Measurements from ENCODE around the gene ANKRD39.

The ANKRD39 gene

GRCh38 chr2:96853321-96853720 lies 4.5 kb downstream of the ANKRD39 start:
- DNase-seq, result no peak

- no peak for DNase-seq
These were observed 5.1 kb downstream of the ANKRD39 start for GRCh38 chr2:96852667-96853066.

DNA sequence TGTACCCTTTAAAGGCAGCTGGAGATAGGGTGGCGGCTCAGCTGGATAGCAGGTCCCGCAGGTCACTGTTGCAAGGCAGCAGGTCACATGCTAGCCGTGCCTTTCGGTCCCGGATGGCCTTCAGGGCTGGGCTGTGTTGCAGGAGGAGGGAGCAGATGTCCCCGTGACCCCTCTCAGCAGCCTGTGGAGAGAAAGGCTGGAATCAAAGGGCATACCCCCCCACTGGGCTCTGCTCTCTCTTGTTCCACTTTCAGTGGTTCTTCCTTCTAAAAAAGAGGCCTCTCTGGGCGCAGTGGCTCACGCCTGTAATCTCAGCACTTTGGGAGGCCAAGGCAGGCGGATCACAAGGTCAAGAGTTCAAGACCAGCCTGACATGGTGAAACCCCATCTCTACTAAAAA lies 9.6 kb downstream of the ANKRD39 start:
- no peak for DNase-seq

- no peak for DNase-seq
These were observed 10.2 kb downstream of the ANKRD39 start for GRCh38 chr2:96847586-96847985.

DNA sequence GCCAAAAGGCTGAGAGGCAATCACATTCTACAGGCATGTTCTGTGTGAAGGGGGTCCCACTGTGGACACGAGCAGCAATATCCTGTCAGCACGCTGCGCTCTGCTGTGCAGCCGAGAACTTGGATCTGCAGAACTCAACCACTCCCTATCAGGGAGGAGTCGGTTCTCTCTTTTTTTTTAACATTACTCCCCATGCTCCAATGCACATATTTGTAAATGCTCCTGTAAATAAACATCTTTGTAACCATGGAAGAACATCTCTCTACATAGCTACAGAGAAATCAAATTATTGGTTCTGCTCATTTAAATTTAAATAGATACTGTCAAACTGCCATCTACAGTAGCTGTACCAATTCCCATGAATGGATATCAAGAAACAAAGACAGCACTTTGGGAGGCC lies 11.0 kb downstream of the ANKRD39 start:
- no peak for DNase-seq

- DNase-seq, result no peak
These were observed 13.4 kb downstream of the ANKRD39 start for GRCh38 chr2:96844405-96844808.

DNA sequence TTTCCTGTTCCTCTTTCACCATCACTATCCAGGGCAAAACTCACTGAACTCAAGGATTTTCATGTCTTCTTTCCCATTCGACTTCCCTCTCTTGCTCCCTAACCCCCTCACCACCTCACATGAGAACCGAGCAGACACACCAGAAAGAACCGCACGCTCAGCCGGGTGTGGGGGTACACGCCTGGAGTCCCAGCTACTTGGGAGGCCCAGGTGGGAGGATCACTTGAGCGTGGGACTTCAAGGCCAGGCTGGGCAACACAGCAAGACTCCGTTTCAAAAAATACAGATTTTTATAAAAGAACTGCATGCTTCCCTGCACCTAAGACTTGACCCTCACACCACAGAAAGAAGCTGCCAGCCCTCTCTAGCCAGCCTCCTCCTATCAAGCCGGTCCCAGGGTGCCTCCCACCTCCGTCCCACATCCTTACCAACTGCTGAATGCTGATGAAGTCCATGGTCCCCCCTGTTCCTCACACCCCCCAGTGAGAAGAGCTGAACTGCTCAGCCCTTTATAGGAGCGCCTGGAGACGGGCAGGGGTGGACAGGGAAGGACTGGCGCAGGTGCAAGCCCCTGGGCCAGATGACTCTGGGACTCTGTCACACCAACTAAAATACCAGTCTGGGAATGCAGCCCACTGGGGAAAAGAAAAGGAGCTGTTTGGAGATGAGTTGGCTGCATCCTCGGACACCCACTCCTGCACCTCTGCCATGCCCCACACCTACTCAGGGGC lies 14.1 kb downstream of the ANKRD39 start, which contains the start of gene ANKRD23:
Gene ANKRD23 (minus strand): TSS at position 484 of the 731 bp plus-strand sequence. CDS start 29 bp downstream, at position 455.
- DNase-seq, result no peak

DNA sequence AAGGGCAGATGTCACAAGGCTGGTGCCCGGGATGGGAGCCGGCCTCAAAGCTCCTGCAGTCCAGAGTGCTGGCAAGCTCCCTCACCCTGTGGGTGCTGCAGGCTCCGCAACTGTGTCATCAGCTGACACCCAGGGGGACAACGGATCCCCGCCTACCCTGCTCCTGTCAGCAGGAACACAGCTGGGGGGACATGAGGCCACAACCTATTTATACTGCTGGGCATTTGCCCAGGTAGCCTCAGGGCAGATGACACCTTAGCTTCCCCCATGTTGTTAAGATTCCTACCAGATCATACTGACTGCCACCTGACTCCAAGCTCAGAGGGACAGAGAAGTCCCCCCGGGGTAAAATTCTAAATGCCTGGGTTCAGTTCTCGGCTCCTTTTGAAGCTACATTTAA lies 15.2 kb downstream of the ANKRD39 start:
- DNase-seq, result no peak

DNA sequence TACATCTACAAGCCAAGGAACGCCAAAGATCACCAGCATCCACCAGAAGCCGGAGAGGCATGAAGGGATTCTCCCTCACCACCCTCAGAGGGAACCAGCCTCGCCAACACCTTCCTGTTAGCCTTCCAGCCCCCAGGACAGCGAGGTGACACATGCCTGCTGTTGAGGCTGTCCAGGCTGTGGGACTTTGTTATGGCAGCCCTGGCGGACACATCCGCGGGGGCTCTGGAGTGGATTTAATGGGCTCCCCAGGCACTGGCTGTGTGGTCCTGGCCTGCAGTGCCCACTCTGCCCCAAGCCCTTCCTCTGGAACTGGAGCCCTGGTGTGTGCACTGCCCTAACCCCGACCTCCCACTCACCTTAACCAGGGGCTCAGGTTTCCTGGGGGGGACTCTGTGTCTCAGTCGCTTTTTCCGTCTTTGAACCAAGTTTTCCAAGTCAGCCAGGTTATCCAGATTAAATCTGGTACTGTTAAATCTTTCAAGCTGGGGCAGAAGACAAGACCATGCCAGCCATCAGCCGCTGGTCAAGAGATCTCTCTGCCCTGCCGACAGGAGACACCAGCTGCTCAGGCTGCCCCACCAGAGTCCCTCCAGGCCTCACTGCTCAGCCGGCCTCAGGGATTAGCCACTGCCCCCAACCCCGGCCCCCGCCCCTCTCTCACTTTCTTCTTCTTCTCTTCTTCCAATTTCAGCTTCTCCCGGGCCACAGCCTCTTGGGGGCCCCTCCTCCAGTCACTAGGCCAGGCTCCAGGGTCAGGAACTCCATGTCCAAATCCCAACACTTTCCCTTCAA lies 15.9 kb downstream of the ANKRD39 start:
- DNase-seq, result peak in 1 of 3 donors; percentile 18

- no peak for DNase-seq
These were observed 17.7 kb downstream of the ANKRD39 start for GRCh38 chr2:96839875-96840850.

DNA sequence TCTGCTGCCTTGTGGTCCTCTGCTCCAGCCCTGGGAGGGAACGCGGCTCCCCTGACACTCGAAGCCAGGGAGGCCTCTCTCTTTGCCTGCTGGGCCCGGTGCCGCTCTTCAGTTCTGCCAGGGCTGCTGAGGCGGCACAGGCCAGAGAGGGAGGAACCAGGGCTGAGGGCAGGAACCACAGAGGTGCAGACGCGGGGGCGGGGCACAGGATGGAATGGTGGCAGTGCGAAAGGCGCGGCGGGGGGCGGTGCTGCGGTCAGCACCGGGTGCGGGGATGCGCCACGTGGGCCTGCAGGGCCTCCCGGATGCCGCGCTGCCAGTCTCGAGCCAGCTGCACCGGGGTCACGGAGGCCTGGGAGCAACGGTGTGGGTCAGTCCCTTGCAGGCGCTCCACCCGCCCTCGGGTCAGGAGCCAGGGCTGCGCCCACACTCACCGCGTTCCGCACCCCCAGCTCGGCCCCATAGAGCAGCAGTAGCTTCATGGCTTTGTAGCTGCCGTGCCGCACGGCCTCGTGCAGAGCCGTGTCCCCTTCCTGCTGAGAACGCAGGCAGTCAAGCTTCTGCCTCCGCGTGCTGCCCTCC lies 18.4 kb downstream of the ANKRD39 start:
- DNase-seq, result peak in 2 of 3 donors; percentile 20 to 33

- DNase-seq, result no peak
These were observed 19.2 kb downstream of the ANKRD39 start for GRCh38 chr2:96838345-96839292.

- DNase-seq, result no peak
These were observed 20.2 kb downstream of the ANKRD39 start for GRCh38 chr2:96837575-96837974.

GRCh38 chr2:96835830-96836229 lies 22.0 kb downstream of the ANKRD39 start:
- no peak for DNase-seq

GRCh38 chr2:96832754-96833507 lies 24.9 kb downstream of the ANKRD39 start:
- no peak for DNase-seq

DNA sequence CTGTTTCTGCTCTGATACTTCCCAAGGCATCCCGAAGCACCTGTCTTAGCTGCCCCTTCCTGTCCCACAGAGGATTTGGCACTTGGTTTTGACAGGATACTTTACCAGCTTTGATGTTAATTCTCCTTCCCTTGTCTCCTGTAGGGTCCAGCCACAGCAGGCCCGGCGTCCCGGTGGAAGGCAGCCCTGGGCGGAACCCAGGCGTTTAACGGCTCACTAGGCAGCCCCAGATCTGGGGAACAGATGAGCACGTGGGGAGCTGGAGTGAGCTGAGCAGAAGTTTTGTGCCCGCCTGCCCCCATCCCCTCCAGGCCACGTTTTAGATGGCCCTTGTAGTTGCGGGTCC lies 25.4 kb downstream of the ANKRD39 start:
- DNase-seq, result no peak

DNA sequence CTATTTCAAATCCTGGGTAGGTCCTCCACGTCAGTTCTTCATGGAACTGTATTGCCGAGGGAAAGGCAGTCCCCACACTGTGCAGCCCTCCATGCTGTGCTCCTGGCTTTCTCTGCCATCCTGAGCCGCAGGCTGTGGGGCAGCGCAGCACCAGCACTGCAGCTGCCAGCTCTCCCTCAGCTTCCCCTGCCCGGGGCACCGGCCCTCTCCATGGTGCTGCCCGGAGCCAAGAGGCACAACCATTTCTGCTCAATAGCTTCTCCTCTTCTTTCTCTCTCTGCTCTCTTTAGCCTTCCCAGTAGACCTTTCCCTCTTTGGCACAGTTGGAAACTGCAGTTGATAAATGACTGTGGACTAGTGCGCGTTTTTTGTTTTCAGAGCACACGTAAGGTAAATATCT lies 26.1 kb downstream of the ANKRD39 start:
- DNase-seq, result no peak

GRCh38 chr2:96830044-96830562 lies 27.7 kb downstream of the ANKRD39 start:
- no peak for DNase-seq

GRCh38 chr2:96828874-96829273 lies 28.9 kb downstream of the ANKRD39 start:
- no peak for DNase-seq

DNA sequence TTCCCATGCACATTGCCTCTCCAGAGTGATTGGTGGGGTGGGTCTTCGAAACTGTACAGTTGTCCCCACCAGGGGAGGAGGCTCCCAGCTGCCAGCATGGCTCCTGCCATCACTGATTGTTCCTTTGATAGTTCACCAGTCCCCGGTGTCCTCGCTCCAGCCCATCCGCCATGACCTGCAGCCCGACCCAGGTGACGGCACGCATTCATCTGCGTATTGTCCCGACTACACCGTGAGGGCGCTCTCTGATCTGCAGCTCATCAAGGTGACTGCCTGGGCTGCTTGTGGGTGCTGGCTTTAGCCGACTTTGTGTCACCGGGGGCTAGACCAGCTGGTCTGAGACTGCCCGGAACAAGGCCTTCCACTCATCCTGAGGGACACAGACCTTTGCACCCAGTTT lies 29.4 kb downstream of the ANKRD39 start:
- DNase-seq, result no peak

Measured in suppressor macrophage treated with lipopolysaccharide for 1 hour (primary cell).